GM23338 (cell line): ENCODE data around the gene DHX34. TPM values are rescaled to one million over a fixed set of nuclear protein-coding genes. Genes with fewer than 3 reads are reported as not detected.

Experiments used
- ATAC-seq: fragments of 200-7000 bp; cut with Tn5 transposase; 3 replicates; pipeline ENCODE4 v1.9.1; 2020
- DNase-seq: peaks from one replicate; pipeline ENCODE4 v3.0.0-alpha.2; 2015; ENCODE audit warnings: low spot score
- H2AFZ ChIP-seq: fragments of 200-600 bp; sonication (generic); 2 replicates; pipeline ENCODE4 v1.8.0; 2016; ENCODE audit warnings: antibody characterized with exemption, mild to moderate bottlenecking, moderate library complexity
- H3F3A ChIP-seq: fragments of 200-600 bp; sonication (generic); replicated peaks from 2 replicates; pipeline ENCODE4 v1.8.0; 2017; ENCODE audit warnings: antibody characterized with exemption, mixed run types, low read depth
- H3K27ac ChIP-seq: fragments of 200-600 bp; sonication (generic); 2 replicates; pipeline ENCODE4 v1.6.1; 2016; ENCODE audit warnings: low read depth
- H3K27me3 ChIP-seq: fragments of 200-600 bp; sonication (generic); 2 replicates; pipeline ENCODE4 v1.8.0; 2016; ENCODE audit warnings: mild to moderate bottlenecking, mixed run types, moderate library complexity; ENCODE audit not compliant: insufficient read depth
- H3K36me3 ChIP-seq: fragments of 200-600 bp; sonication (generic); 2 replicates; pipeline ENCODE4 v1.8.0; 2016; ENCODE audit warnings: mild to moderate bottlenecking; ENCODE audit not compliant: insufficient read depth
- H3K4me1 ChIP-seq: fragments of 200-600 bp; sonication (generic); 2 replicates; pipeline ENCODE4 v1.8.0; 2016; ENCODE audit warnings: mild to moderate bottlenecking, moderate library complexity; ENCODE audit not compliant: insufficient read depth
- H3K4me2 ChIP-seq: fragments of 200-600 bp; sonication (generic); 2 replicates; pipeline ENCODE4 v1.7.1; 2017; ENCODE audit warnings: mixed run types
- H3K4me3 ChIP-seq: fragments of 200-600 bp; sonication (generic); 2 replicates; pipeline ENCODE4 v1.6.1; 2016; ENCODE audit warnings: mixed run types
- H3K79me2 ChIP-seq: fragments of 200-600 bp; sonication (generic); replicated peaks from 2 replicates; pipeline ENCODE4 v1.8.0; 2017; ENCODE audit warnings: mild to moderate bottlenecking; ENCODE audit not compliant: insufficient read depth
- H3K9me2 ChIP-seq: fragments of 200-600 bp; sonication (generic); 2 replicates; pipeline ENCODE4 v1.8.0; 2017; ENCODE audit not compliant: insufficient read depth
- H4K20me1 ChIP-seq: fragments of 200-600 bp; sonication (generic); replicated peaks from 2 replicates; pipeline ENCODE4 v1.8.0; 2017; ENCODE audit warnings: mild to moderate bottlenecking; ENCODE audit not compliant: insufficient read depth
- H3K27ac Mint-ChIP-seq: 2 replicates; pipeline ENCODE4 v1.8.0; 2020; ENCODE audit warnings: inconsistent platforms, mild to moderate bottlenecking, moderate library complexity, mixed read lengths
- H3K27me3 Mint-ChIP-seq: 3 replicates; pipeline ENCODE4 v1.8.0; 2022; ENCODE audit warnings: low read depth, mild to moderate bottlenecking, moderate library complexity, mixed read lengths, inconsistent platforms; ENCODE audit not compliant: insufficient read depth, poor library complexity
- H3K36me3 Mint-ChIP-seq: 3 replicates; pipeline ENCODE4 v1.8.0; 2021; ENCODE audit warnings: low read depth, mild to moderate bottlenecking, inconsistent platforms, moderate library complexity, mixed read lengths
- H3K4me1 Mint-ChIP-seq: 3 replicates; pipeline ENCODE4 v1.8.0; 2020; ENCODE audit warnings: mild to moderate bottlenecking, inconsistent platforms, mixed read lengths
- H3K4me3 Mint-ChIP-seq: 3 replicates; pipeline ENCODE4 v1.8.0; 2021; ENCODE audit warnings: moderate library complexity, mild to moderate bottlenecking, inconsistent platforms, mixed read lengths
- H3K9me3 Mint-ChIP-seq: 3 replicates; pipeline ENCODE4 v1.8.0; 2020; ENCODE audit warnings: moderate library complexity, mild to moderate bottlenecking, inconsistent platforms, mixed read lengths
- CREB1 ChIP-seq: fragments of 250-450 bp; sonication (Bioruptor Pico); IDR thresholded peaks from 2 replicates; pipeline ENCODE4 v1.5.0; 2020; ENCODE audit warnings: low read depth, mild to moderate bottlenecking, moderate library complexity
- CTCF ChIP-seq, 2 experiments: fragments of 200-600 bp in 1 of 2; sonication (generic) in 1 of 2; conservative IDR thresholded peaks; 2 replicates each; pipeline versions ENCODE4 v1.5.1 to v1.6.1; 2016 to 2017; ENCODE audit warnings: antibody characterized with exemption in 2 of 2, low read depth in 2 of 2, mild to moderate bottlenecking in 2 of 2, moderate library complexity in 1 of 2
- EZH2 ChIP-seq: fragments of 200-600 bp; sonication (generic); IDR thresholded peaks from one replicate; pipeline ENCODE4 v1.8.0; 2017; ENCODE audit warnings: antibody characterized with exemption, mild to moderate bottlenecking, low read depth; ENCODE audit not compliant: unreplicated experiment
- EZH2phosphoT487 ChIP-seq: fragments of 200-600 bp; sonication (generic); IDR thresholded peaks from one replicate; pipeline ENCODE4 v1.8.1; 2018; ENCODE audit warnings: antibody characterized with exemption; ENCODE audit not compliant: unreplicated experiment
- JUNB ChIP-seq: IDR thresholded peaks from one replicate; pipeline ENCODE4 v1.6.1; 2016; ENCODE audit warnings: antibody characterized with exemption; ENCODE audit not compliant: unreplicated experiment
- POLR2AphosphoS5 ChIP-seq: IDR thresholded peaks from 2 replicates; pipeline ENCODE4 v1.6.1; 2016; ENCODE audit warnings: antibody characterized with exemption, low read depth
- REST ChIP-seq: IDR thresholded peaks from one replicate; pipeline ENCODE4 v1.6.1; 2018; ENCODE audit warnings: antibody characterized with exemption; ENCODE audit not compliant: unreplicated experiment
- ZNF114 ChIP-seq: fragments of 250-450 bp; sonication (Bioruptor Pico); IDR thresholded peaks from 2 replicates; pipeline ENCODE4 v1.5.0; 2020; ENCODE audit warnings: mild to moderate bottlenecking, moderate library complexity
- ZNF331 ChIP-seq: fragments of 250-450 bp; sonication (Bioruptor Pico); IDR thresholded peaks from 2 replicates; pipeline ENCODE4 v1.5.0; 2020; ENCODE audit warnings: low read depth, mild to moderate bottlenecking, moderate library complexity
- ZNF462 ChIP-seq: fragments of 250-450 bp; sonication (Bioruptor Pico); IDR thresholded peaks from 2 replicates; pipeline ENCODE4 v1.5.0; 2020; ENCODE audit warnings: mild to moderate bottlenecking, moderate library complexity
- polyA plus RNA-seq: library from polyadenylated mRNA; unstranded; fragments of >200 nt; fragmentation: Nextera tagmentation; extraction: Ambion mirVana; gene quantifications from 2 replicates; pipeline ENCODE4 v1.2.1, GENCODE V29; 2016
- total RNA-seq: library from RNA; depleted of rRNA; stranded (reverse); fragments of >200 nt; shearing (Covaris generic); gene quantifications from 2 replicates; pipeline ENCODE4 v1.2.3, GENCODE V29; 2014

Gene DHX34
- total and polyA plus RNA-seq, 2 experiments from 2014 or later: 16.3 to 50.1 TPM

GRCh38 chr19:47341734-47342133 is 7.4 kb upstream of the DHX34 start:
- Mint-ChIP-seq H3K9me3 (peaks cover 9% of the 10 kb centered on the region; the same call in 1 of the 3 replicates), H3K36me3 (no peaks in the 10 kb centered on the region; the same call in 2 of the 3 replicates), H3K27me3 (peaks cover 4% of the 10 kb centered on the region), H3K27ac (no peak overlapping the region), H3K4me3 (no peak overlapping the region; the same call in 2 of the 3 replicates), H3K4me1 (peaks cover 2% of the 10 kb centered on the region; the same call in 1 of the 3 replicates)
- Histone ChIP-seq H3K36me3 (no peaks in the 10 kb centered on the region), H3K27ac (no peak overlapping the region), H2AFZ (no peak overlapping the region), H3F3A (no peaks in the 10 kb centered on the region), H3K4me1 (no peaks in the 10 kb centered on the region), H4K20me1 (no peaks in the 10 kb centered on the region), H3K79me2 (no peaks in the 10 kb centered on the region), H3K4me3 (no peak overlapping the region), H3K9me2 (no peaks in the 10 kb centered on the region), H3K27me3 (no peaks in the 10 kb centered on the region), H3K4me2 (no peak overlapping the region)
- TF ChIP-seq ZNF114 (no peak), CTCF (conservative IDR thresholded peaks at IDR 0.05; ENCODE audit: low read depth in 2 of 2) (no peak), EZH2 (no peak), REST (no peak), CREB1 (CRISPR knock-in tag) (no peak), POLR2AphosphoS5 (no peak)
- DNase-seq: no peak
- ATAC-seq: no peak

GRCh38 chr19:47343194-47343802 is 5.8 kb upstream of the DHX34 start:
- DNase-seq (no peak), ATAC-seq (no peak)
- Histone ChIP-seq H3F3A (peaks cover 1% of the 10 kb centered on the region; the same call in 1 of the 2 replicates), H2AFZ (no peak overlapping the region), H3K4me3 (no peak overlapping the region), H4K20me1 (no peaks in the 10 kb centered on the region), H3K4me1 (0 out of 2 replicates have a peak, but pooled peaks cover under 1% of the 10 kb centered on the region), H3K79me2 (no peaks in the 10 kb centered on the region), H3K4me2 (no peak overlapping the region), H3K27ac (no peak overlapping the region), H3K9me2 (no peaks in the 10 kb centered on the region), H3K36me3 (no peaks in the 10 kb centered on the region), H3K27me3 (peaks cover 1% of the 10 kb centered on the region; the same call in 1 of the 2 replicates)
- no peaks in the 10 kb centered on the region for H3K4me1 Mint-ChIP-seq
- peaks cover 10% of the 10 kb centered on the region; the same call in 2 of the 3 replicates for H3K9me3 Mint-ChIP-seq
- H3K36me3 Mint-ChIP-seq: peaks cover under 1% of the 10 kb centered on the region; the same call in 1 of the 3 replicates
- peaks cover 6% of the 10 kb centered on the region for H3K27me3 Mint-ChIP-seq
- no peak overlapping the region for H3K4me3 Mint-ChIP-seq
- no peak overlapping the region for H3K27ac Mint-ChIP-seq
- no peak for TF ChIP-seq CREB1 (CRISPR knock-in tag)
- no peak for TF ChIP-seq ZNF462
- no peak for TF ChIP-seq POLR2AphosphoS5
- TF ChIP-seq ZNF331 (CRISPR knock-in tag): no peak
- no peak for TF ChIP-seq EZH2phosphoT487
- no peak for TF ChIP-seq JUNB
